A549 (cell line): ENCODE data around the gene CUL7. TPM values are rescaled to one million over a fixed set of nuclear protein-coding genes. Genes with fewer than 3 reads are reported as not detected.

Experiments used
- ATAC-seq, 2 experiments: fragments of 200-7000 bp in 1 of 2; fragments of >200 bp in 1 of 2; cut with Nextera tagmentation in 1 of 2; cut with Tn5 transposase in 1 of 2; 3 replicates each; pipeline versions ENCODE4 v1.8.0 to v1.9.1; 2018 to 2020; ENCODE audit warnings: mild to moderate bottlenecking in 1 of 2, moderate library complexity in 1 of 2
- CTCF ChIA-PET: fragments of 300-600 bp; sonication (Branson Sonifier 250); formaldehyde crosslinking; extraction: SDS; loops from one replicate; lab custom pipeline; 2021; ENCODE audit warnings: antibody characterized with exemption, inconsistent platforms; lab: Yijun Ruan, JAX
- POLR2A ChIA-PET: fragments of 350-600 bp; formaldehyde crosslinking; extraction: SDS; loops from one replicate; lab custom pipeline; 2021; ENCODE audit warnings: antibody characterized with exemption, inconsistent platforms; lab: Yijun Ruan, JAX
- DNase-seq, 2 experiments: peaks; one replicate each; pipeline versions ENCODE4 v3.0.0 to v3.0.0-alpha.2; 2011 to 2016; ENCODE audit warnings: low read depth in 1 of 2, low spot score in 1 of 2
- FAIRE-seq: peaks from 2 replicates; lab custom pipeline; 2011; peaks lifted over from hg19 to GRCh38; lab: Jason Lieb, UNC
- H3K27ac ChIP-seq, 2 experiments: fragments of >200 bp; sonication (Bioruptor Twin); formaldehyde crosslinking; 3 replicates each; pipeline ENCODE4 v1.5.1; 2016 to 2017
- H3K4me1 ChIP-seq: fragments of >200 bp; sonication (Bioruptor Twin); formaldehyde crosslinking; 3 replicates; pipeline ENCODE4 v1.6.1; 2016
- H3K4me2 ChIP-seq: fragments of >200 bp; sonication (Bioruptor Twin); formaldehyde crosslinking; 3 replicates; pipeline ENCODE4 v1.6.1; 2016
- H3K4me3 ChIP-seq: fragments of >200 bp; sonication (Bioruptor Twin); formaldehyde crosslinking; 3 replicates; pipeline ENCODE4 v1.5.1; 2016
- H3K9me3 ChIP-seq: fragments of >200 bp; sonication (Bioruptor Twin); formaldehyde crosslinking; 3 replicates; pipeline ENCODE4 v1.6.1; 2016
- CEBPB ChIP-seq, 2 experiments: fragments of >200 bp in 1 of 2; sonication (Bioruptor Twin) in 1 of 2; formaldehyde crosslinking in 1 of 2; IDR thresholded peaks; 2 replicates each; pipeline ENCODE4 v1.6.1; 2012 to 2016
- CHD2 ChIP-seq: fragments of 150-350 bp; IDR thresholded peaks from 2 replicates; pipeline ENCODE4 v1.6.1; 2014; ENCODE audit warnings: low read length; ENCODE audit not compliant: partially characterized antibody
- CHD4 ChIP-seq: fragments of 200-600 bp; sonication (generic); IDR thresholded peaks from 2 replicates; pipeline ENCODE4 v1.6.1; 2016; ENCODE audit warnings: antibody characterized with exemption, mild to moderate bottlenecking, borderline replicate concordance
- EHF ChIP-seq: fragments of 250-450 bp; sonication (Bioruptor Pico); IDR thresholded peaks from 2 replicates; pipeline ENCODE4 v1.5.0; 2020; ENCODE audit warnings: mild to moderate bottlenecking
- FOSB ChIP-seq: fragments of 250-450 bp; sonication (Bioruptor Pico); IDR thresholded peaks from 2 replicates; pipeline ENCODE4 v1.5.0; 2020; ENCODE audit warnings: mild to moderate bottlenecking, moderate library complexity
- FOSL2 ChIP-seq, 2 experiments: fragments of 450-650 bp in 1 of 2; fragments of >200 bp in 1 of 2; sonication (Bioruptor Twin) in 1 of 2; formaldehyde crosslinking; IDR thresholded peaks; 2 replicates each; pipeline versions ENCODE4 v1.5.0 to v1.6.1; 2016 to 2020; ENCODE audit warnings: mild to moderate bottlenecking in 1 of 2, moderate library complexity in 1 of 2
- HDAC2 ChIP-seq: fragments of 200-600 bp; sonication (generic); IDR thresholded peaks from 2 replicates; pipeline ENCODE4 v1.6.1; 2016
- HEYL ChIP-seq: fragments of 250-450 bp; sonication (Bioruptor Pico); IDR thresholded peaks from 2 replicates; pipeline ENCODE4 v1.8.0; 2021; ENCODE audit warnings: mild to moderate bottlenecking, moderate library complexity
- HOXA7 ChIP-seq: fragments of 250-450 bp; sonication (Bioruptor Pico); IDR thresholded peaks from 2 replicates; pipeline ENCODE4 v1.5.0; 2020; ENCODE audit warnings: mild to moderate bottlenecking, moderate library complexity
- HOXB5 ChIP-seq: fragments of 250-450 bp; sonication (Bioruptor Pico); IDR thresholded peaks from 2 replicates; pipeline ENCODE4 v1.5.0; 2020; ENCODE audit warnings: mild to moderate bottlenecking, moderate library complexity
- JUNB ChIP-seq: fragments of >200 bp; sonication (Bioruptor Twin); formaldehyde crosslinking; IDR thresholded peaks from 2 replicates; pipeline ENCODE4 v1.6.1; 2016
- KDM1A ChIP-seq: fragments of 200-600 bp; sonication (generic); IDR thresholded peaks from 2 replicates; pipeline ENCODE4 v1.6.1; 2016; ENCODE audit warnings: low read depth, mild to moderate bottlenecking
- NFE2L2 ChIP-seq: fragments of 150-350 bp; conservative IDR thresholded peaks from 2 replicates; pipeline ENCODE4 v1.6.1; 2014; ENCODE audit warnings: low read length
- PBX3 ChIP-seq: IDR thresholded peaks from 2 replicates; pipeline ENCODE4 v1.6.1; 2012
- PHF8 ChIP-seq: fragments of 200-600 bp; sonication (generic); IDR thresholded peaks from 2 replicates; pipeline ENCODE4 v1.6.1; 2016; ENCODE audit warnings: low read depth, mild to moderate bottlenecking, antibody characterized with exemption, moderate library complexity, borderline replicate concordance
- POLR2A ChIP-seq: IDR thresholded peaks from 2 replicates; pipeline ENCODE4 v1.6.1; 2012; ENCODE audit warnings: mild to moderate bottlenecking, low read length
- RFX5 ChIP-seq: fragments of 450-650 bp; IDR thresholded peaks from 2 replicates; pipeline ENCODE4 v1.7.1; 2014; ENCODE audit warnings: antibody characterized with exemption, mild to moderate bottlenecking, moderate library complexity
- RNF2 ChIP-seq: fragments of 200-600 bp; sonication (generic); IDR thresholded peaks from 2 replicates; pipeline ENCODE4 v1.6.1; 2016; ENCODE audit warnings: low read depth, mild to moderate bottlenecking, antibody characterized with exemption, moderate library complexity, borderline replicate concordance
- TP53 ChIP-seq: fragments of 250-450 bp; sonication (Bioruptor Pico); IDR thresholded peaks from 2 replicates; pipeline ENCODE4 v1.5.0; 2021; ENCODE audit warnings: mild to moderate bottlenecking, moderate library complexity
- USF2 ChIP-seq: fragments of 450-650 bp; IDR thresholded peaks from 2 replicates; pipeline ENCODE4 v1.6.1; 2014; ENCODE audit warnings: antibody characterized with exemption
- ZSCAN20 ChIP-seq: fragments of 250-450 bp; sonication (Bioruptor Pico); IDR thresholded peaks from 2 replicates; pipeline ENCODE4 v1.8.0; 2022; ENCODE audit warnings: mild to moderate bottlenecking, moderate library complexity
- WGBS: methylation state at CpG from one replicate; pipeline ENCODE4 v1.1.6; 2017; ENCODE audit errors: missing lambda C conversion rate; 5-methylcytosine and 5-hydroxymethylcytosine counted together
- polyA plus RNA-seq, 4 experiments: library from polyadenylated mRNA; depleted of rRNA in 3 of 4; stranded (reverse); fragments of >200 nt; fragmentation: RNase III in 1 of 4; extraction: RNeasy Plus Mini Kit Qiagen cat#74134 plus additional on column Dnase treatment in 1 of 4; gene quantifications; 2 replicates in 3 of 4; 3 replicates in 1 of 4; pipeline ENCODE4 v1.2.3, GENCODE V29; 2011 to 2017
- TF ChIP-seq, protein P1 (sequence below): fragments of 200-600 bp; sonication (generic); IDR thresholded peaks from 2 replicates; pipeline ENCODE4 v1.6.1; 2016; ENCODE audit warnings: antibody characterized with exemption, mild to moderate bottlenecking, moderate library complexity
- TF ChIP-seq, protein P2 (sequence below): fragments of >200 bp; sonication (Bioruptor Twin); formaldehyde crosslinking; IDR thresholded peaks from 3 replicates; pipeline ENCODE4 v1.6.1; 2016
- TF ChIP-seq, protein P3 (sequence below): fragments of >200 bp; sonication (Bioruptor Twin); formaldehyde crosslinking; IDR thresholded peaks from 3 replicates; pipeline ENCODE4 v1.5.1; 2016
- TF ChIP-seq, protein P4 (sequence below): IDR thresholded peaks from 2 replicates; pipeline ENCODE4 v1.6.1; 2012

CUL7 gene
- polyA plus RNA-seq, 2 of the 4 experiments (the other 2 are of a cell fraction), result 10.0 to 12.1 TPM

- no peak for DNase-seq
- Histone ChIP-seq H3K4me3 (no peak overlapping the region), H3K27ac (no peak overlapping the region)
- TF ChIP-seq TP53 (CRISPR knock-in tag), result no peak
- TF ChIP-seq HOXA7 (CRISPR knock-in tag), result no peak
- no peak for TF ChIP-seq CHD4
- no peak for TF ChIP-seq KDM1A
- TF ChIP-seq HEYL (CRISPR knock-in tag), result no peak
- TF ChIP-seq, all 56 proteins: peak for 0
- ChIA-PET POLR2A (no interaction called here), CTCF (interaction anchor here (1.3 kb wide), 1 partner anchor 110 kb away, joined by 5 read pairs; no protein-coding TSS in a partner anchor)
- Histone ChIP-seq H3K4me1 (no peaks in the 10 kb centered on the region), H3K4me2 (no peak overlapping the region), H3K9me3 (no peaks in the 10 kb centered on the region)
- 96% methylated on average over 2 of the region's 2 CpGs for WGBS
- FAIRE-seq, result no peak
- no peak for ATAC-seq
These were observed 19.5 kb downstream of the CUL7 start for GRCh38 chr6:43034190-43034525.

- H3K4me3 ChIP-seq, result no peak overlapping the region
- ATAC-seq (no peak), FAIRE-seq (no peak), DNase-seq (no peak)
- no peaks in the 10 kb centered on the region for H3K4me1 ChIP-seq
- ChIA-PET POLR2A (interaction anchor here (1.2 kb wide), 1 partner anchor 20 kb away, joined by 4 read pairs; the partner anchor contains the start of gene CUL7), CTCF (interaction anchor here (0.8 to 1.3 kb wide), 2 partner anchors 13 to 110 kb away, joined by 3 to 5 read pairs; no protein-coding TSS in a partner anchor)
- 94% methylated on average over 2 of the region's 2 CpGs for WGBS
- H3K27ac ChIP-seq, result no peak overlapping the region
- TF ChIP-seq HOXB5 (CRISPR knock-in tag) (no peak), ZSCAN20 (no peak), PHF8 (no peak), FOSL2 (IDR thresholded peaks at IDR 0.05) (no peak), FOSL2 (CRISPR knock-in tag; IDR thresholded peaks at IDR 0.05) (no peak), NFE2L2 (no peak), EHF (CRISPR knock-in tag) (no peak), POLR2A (no peak), PBX3 (no peak), RFX5 (no peak), HDAC2 (no peak), JUNB (no peak), RNF2 (no peak), CHD2 (no peak), USF2 (no peak), CEBPB (IDR thresholded peaks at IDR 0.05) (no peak), FOSB (CRISPR knock-in tag) (no peak)
- TF ChIP-seq, protein P1, sequence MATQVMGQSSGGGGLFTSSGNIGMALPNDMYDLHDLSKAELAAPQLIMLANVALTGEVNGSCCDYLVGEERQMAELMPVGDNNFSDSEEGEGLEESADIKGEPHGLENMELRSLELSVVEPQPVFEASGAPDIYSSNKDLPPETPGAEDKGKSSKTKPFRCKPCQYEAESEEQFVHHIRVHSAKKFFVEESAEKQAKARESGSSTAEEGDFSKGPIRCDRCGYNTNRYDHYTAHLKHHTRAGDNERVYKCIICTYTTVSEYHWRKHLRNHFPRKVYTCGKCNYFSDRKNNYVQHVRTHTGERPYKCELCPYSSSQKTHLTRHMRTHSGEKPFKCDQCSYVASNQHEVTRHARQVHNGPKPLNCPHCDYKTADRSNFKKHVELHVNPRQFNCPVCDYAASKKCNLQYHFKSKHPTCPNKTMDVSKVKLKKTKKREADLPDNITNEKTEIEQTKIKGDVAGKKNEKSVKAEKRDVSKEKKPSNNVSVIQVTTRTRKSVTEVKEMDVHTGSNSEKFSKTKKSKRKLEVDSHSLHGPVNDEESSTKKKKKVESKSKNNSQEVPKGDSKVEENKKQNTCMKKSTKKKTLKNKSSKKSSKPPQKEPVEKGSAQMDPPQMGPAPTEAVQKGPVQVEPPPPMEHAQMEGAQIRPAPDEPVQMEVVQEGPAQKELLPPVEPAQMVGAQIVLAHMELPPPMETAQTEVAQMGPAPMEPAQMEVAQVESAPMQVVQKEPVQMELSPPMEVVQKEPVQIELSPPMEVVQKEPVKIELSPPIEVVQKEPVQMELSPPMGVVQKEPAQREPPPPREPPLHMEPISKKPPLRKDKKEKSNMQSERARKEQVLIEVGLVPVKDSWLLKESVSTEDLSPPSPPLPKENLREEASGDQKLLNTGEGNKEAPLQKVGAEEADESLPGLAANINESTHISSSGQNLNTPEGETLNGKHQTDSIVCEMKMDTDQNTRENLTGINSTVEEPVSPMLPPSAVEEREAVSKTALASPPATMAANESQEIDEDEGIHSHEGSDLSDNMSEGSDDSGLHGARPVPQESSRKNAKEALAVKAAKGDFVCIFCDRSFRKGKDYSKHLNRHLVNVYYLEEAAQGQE, result no peak
- TF ChIP-seq, protein P2, sequence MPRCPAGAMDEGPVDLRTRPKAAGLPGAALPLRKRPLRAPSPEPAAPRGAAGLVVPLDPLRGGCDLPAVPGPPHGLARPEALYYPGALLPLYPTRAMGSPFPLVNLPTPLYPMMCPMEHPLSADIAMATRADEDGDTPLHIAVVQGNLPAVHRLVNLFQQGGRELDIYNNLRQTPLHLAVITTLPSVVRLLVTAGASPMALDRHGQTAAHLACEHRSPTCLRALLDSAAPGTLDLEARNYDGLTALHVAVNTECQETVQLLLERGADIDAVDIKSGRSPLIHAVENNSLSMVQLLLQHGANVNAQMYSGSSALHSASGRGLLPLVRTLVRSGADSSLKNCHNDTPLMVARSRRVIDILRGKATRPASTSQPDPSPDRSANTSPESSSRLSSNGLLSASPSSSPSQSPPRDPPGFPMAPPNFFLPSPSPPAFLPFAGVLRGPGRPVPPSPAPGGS, result no peak
- TF ChIP-seq, protein P3, sequence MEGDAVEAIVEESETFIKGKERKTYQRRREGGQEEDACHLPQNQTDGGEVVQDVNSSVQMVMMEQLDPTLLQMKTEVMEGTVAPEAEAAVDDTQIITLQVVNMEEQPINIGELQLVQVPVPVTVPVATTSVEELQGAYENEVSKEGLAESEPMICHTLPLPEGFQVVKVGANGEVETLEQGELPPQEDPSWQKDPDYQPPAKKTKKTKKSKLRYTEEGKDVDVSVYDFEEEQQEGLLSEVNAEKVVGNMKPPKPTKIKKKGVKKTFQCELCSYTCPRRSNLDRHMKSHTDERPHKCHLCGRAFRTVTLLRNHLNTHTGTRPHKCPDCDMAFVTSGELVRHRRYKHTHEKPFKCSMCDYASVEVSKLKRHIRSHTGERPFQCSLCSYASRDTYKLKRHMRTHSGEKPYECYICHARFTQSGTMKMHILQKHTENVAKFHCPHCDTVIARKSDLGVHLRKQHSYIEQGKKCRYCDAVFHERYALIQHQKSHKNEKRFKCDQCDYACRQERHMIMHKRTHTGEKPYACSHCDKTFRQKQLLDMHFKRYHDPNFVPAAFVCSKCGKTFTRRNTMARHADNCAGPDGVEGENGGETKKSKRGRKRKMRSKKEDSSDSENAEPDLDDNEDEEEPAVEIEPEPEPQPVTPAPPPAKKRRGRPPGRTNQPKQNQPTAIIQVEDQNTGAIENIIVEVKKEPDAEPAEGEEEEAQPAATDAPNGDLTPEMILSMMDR, result no peak
- TF ChIP-seq, protein P4, sequence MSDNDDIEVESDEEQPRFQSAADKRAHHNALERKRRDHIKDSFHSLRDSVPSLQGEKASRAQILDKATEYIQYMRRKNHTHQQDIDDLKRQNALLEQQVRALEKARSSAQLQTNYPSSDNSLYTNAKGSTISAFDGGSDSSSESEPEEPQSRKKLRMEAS, result no peak
- H3K9me3 ChIP-seq, result no peaks in the 10 kb centered on the region
- no peak overlapping the region for H3K4me2 ChIP-seq
These were observed 20.0 kb downstream of the CUL7 start for GRCh38 chr6:43033496-43034189.
